HuH-7 (cell line): Measurements from ENCODE around the gene BLTP3A.

Source experiments
- DNase-seq: peaks from one replicate; pipeline ENCODE4 v3.0.0; 2011; ENCODE audit warnings: low spot score

The BLTP3A gene

GRCh38 chr6:34829137-34829536, 37.3 kb downstream of the BLTP3A start:
- no peak for DNase-seq

- DNase-seq = no peak
Observed at GRCh38 chr6:34832942-34833341, 41.1 kb downstream of the BLTP3A start.

GRCh38 chr6:34834789-34835518, 43.1 kb downstream of the BLTP3A start:
- DNase-seq = no peak

GRCh38 chr6:34836008-34836407, 44.1 kb downstream of the BLTP3A start:
- DNase-seq = no peak

- DNase-seq = no peak
Observed at GRCh38 chr6:34836451-34836850, 44.6 kb downstream of the BLTP3A start.

GRCh38 chr6:34837528-34837927, 45.6 kb downstream of the BLTP3A start:
- no peak for DNase-seq

- no peak for DNase-seq
Observed at GRCh38 chr6:34839666-34840352, 47.9 kb downstream of the BLTP3A start.
